NB4 (cell line): Measurements from ENCODE around the gene NLRC3.

ENCODE experiments used
- DNase-seq: peaks from one replicate; pipeline ENCODE4 v3.0.0; 2010; ENCODE audit warnings: low read depth
- H3K4me3 ChIP-seq: one replicate; pipeline ENCODE4 v1.5.1; 2011; ENCODE audit warnings: mild to moderate bottlenecking, low read depth, low read length, moderate library complexity
- MYC ChIP-seq: IDR thresholded peaks from 2 replicates; pipeline ENCODE4 v1.6.1; 2011; ENCODE audit warnings: low read depth, low read length
- POLR2A ChIP-seq: IDR thresholded peaks from 2 replicates; pipeline ENCODE4 v1.6.1; 2011; ENCODE audit warnings: mild to moderate bottlenecking; ENCODE audit not compliant: insufficient read length; ENCODE audit errors: extremely low read depth
- TF ChIP-seq, protein P1 (sequence below): IDR thresholded peaks from one replicate; pipeline ENCODE4 v1.5.1; 2012; ENCODE audit warnings: low read depth, low read length
- TF ChIP-seq, protein P2 (sequence below): IDR thresholded peaks from 2 replicates; pipeline ENCODE4 v1.6.1; 2011; ENCODE audit warnings: low read depth, low read length

NLRC3 gene

DNA sequence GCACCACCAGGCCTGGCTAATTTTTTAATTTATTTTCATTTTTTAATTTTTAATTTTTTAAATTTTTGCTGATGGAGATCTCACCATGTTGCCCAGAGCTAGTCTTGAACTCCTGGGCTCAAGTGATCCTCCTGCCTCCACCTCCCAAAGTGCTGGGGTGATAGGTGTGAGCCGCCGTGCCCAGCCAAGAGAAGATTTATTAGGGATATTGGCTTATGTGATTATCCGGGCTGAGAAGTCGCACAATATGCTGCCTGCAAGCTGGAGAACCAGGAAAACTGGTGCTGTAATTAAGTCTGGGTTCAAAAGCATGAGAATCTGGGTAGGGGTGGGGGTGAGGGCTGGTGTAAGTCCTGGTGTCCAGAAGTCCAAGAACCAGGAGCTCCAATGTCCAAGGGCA, 79.4 kb downstream of the NLRC3 start:
- no peak overlapping the region for H3K4me3 ChIP-seq
- TF ChIP-seq, protein P1, sequence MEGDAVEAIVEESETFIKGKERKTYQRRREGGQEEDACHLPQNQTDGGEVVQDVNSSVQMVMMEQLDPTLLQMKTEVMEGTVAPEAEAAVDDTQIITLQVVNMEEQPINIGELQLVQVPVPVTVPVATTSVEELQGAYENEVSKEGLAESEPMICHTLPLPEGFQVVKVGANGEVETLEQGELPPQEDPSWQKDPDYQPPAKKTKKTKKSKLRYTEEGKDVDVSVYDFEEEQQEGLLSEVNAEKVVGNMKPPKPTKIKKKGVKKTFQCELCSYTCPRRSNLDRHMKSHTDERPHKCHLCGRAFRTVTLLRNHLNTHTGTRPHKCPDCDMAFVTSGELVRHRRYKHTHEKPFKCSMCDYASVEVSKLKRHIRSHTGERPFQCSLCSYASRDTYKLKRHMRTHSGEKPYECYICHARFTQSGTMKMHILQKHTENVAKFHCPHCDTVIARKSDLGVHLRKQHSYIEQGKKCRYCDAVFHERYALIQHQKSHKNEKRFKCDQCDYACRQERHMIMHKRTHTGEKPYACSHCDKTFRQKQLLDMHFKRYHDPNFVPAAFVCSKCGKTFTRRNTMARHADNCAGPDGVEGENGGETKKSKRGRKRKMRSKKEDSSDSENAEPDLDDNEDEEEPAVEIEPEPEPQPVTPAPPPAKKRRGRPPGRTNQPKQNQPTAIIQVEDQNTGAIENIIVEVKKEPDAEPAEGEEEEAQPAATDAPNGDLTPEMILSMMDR, result no peak
- TF ChIP-seq POLR2A (no peak), MYC (no peak)
- TF ChIP-seq, protein P2, sequence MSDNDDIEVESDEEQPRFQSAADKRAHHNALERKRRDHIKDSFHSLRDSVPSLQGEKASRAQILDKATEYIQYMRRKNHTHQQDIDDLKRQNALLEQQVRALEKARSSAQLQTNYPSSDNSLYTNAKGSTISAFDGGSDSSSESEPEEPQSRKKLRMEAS, result no peak
- DNase-seq, result no peak

- DNase-seq, result no peak
- TF ChIP-seq, protein P2, result no peak
- TF ChIP-seq MYC (no peak), POLR2A (no peak)
- TF ChIP-seq, protein P1, result no peak
- H3K4me3 ChIP-seq, result no peak overlapping the region
Observed at GRCh38 chr16:3496386-3496785, 80.8 kb downstream of the NLRC3 start.

GRCh38 chr16:3495176-3495575, 82.0 kb downstream of the NLRC3 start, which contains the start of gene C16orf90:
Gene C16orf90, minus strand, starts transcription at chr16:3495489. Its CDS starts 68 bp downstream, at chr16:3495421.
- TF ChIP-seq POLR2A (no peak), MYC (no peak)
- TF ChIP-seq, protein P1, result no peak
- TF ChIP-seq, protein P2, result no peak
- no peak within 1 kb of the TSS for H3K4me3 ChIP-seq
- DNase-seq, result no peak

- TF ChIP-seq MYC, result no peak
- no peak for TF ChIP-seq POLR2A
- TF ChIP-seq, protein P2, result no peak
- TF ChIP-seq, protein P1, result no peak
- no peak overlapping the region for H3K4me3 ChIP-seq
- no peak for DNase-seq
Observed at GRCh38 chr16:3494386-3494973, 82.7 kb downstream of the NLRC3 start.

- H3K4me3 ChIP-seq, result no peak overlapping the region
- DNase-seq, result no peak
- TF ChIP-seq, protein P1, result no peak
- TF ChIP-seq POLR2A (no peak), MYC (no peak)
- TF ChIP-seq, protein P2, result no peak
Observed at GRCh38 chr16:3492356-3492755, 84.8 kb downstream of the NLRC3 start.
